Chondrocyte (in vitro differentiated cells): ENCODE data around the gene APOO. TPM values are rescaled to one million over a fixed set of nuclear protein-coding genes. Genes with fewer than 3 reads are reported as not detected.

Experiments used
- DNase-seq: peaks from one replicate; pipeline ENCODE4 v3.0.0; 2021; ENCODE audit warnings: mixed read lengths, low spot score
- H3K27ac Mint-ChIP-seq: one replicate; pipeline ENCODE4 v1.8.0; 2021; ENCODE audit warnings: mild to moderate bottlenecking, moderate library complexity, mixed read lengths; ENCODE audit not compliant: unreplicated experiment
- H3K27me3 Mint-ChIP-seq: 2 replicates; pipeline ENCODE4 v1.8.0; 2021; ENCODE audit warnings: low read depth, mixed read lengths
- H3K36me3 Mint-ChIP-seq: 2 replicates; pipeline ENCODE4 v1.8.0; 2021; ENCODE audit warnings: low read depth, mixed read lengths
- H3K4me1 Mint-ChIP-seq: 2 replicates; pipeline ENCODE4 v1.8.0; 2021; ENCODE audit warnings: low read depth, mild to moderate bottlenecking, mixed read lengths
- H3K4me3 Mint-ChIP-seq: one replicate; pipeline ENCODE4 v1.8.0; 2021; ENCODE audit warnings: mild to moderate bottlenecking, moderate library complexity, mixed read lengths; ENCODE audit not compliant: unreplicated experiment
- H3K9me3 Mint-ChIP-seq: 2 replicates; pipeline ENCODE4 v1.8.0; 2021; ENCODE audit warnings: low read depth, mixed read lengths
- CTCF ChIP-seq: fragments of 200-600 bp; sonication (generic); IDR thresholded peaks from 2 replicates; pipeline ENCODE4 v1.5.0; 2021; ENCODE audit warnings: antibody characterized with exemption, mild to moderate bottlenecking, moderate library complexity
- total RNA-seq: library from RNA; stranded (reverse); gene quantifications from 3 replicates; pipeline ENCODE4 v1.2.1, GENCODE V29; 2021

Gene APOO
- total RNA-seq, 1 donor from 2014 or later, result 29.1 TPM

GRCh38 chrX:23919706-23920320 is 12.1 kb upstream of the APOO start:
- Mint-ChIP-seq H3K36me3 (peaks cover 3% of the 10 kb centered on the region), H3K27me3 (no peaks in the 10 kb centered on the region), H3K4me1 (peaks cover 6% of the 10 kb centered on the region), H3K4me3 (no peak overlapping the region), H3K9me3 (peaks cover 10% of the 10 kb centered on the region), H3K27ac (peak overlapping the region; percentile 41)
- peak; percentile 73 for TF ChIP-seq CTCF
- no peak for DNase-seq

- Mint-ChIP-seq H3K4me3 (no peak overlapping the region), H3K27me3 (no peaks in the 10 kb centered on the region), H3K27ac (no peak overlapping the region), H3K9me3 (peaks cover 10% of the 10 kb centered on the region), H3K36me3 (peaks cover 3% of the 10 kb centered on the region), H3K4me1 (peaks cover 6% of the 10 kb centered on the region)
- no peak for DNase-seq
- no peak for TF ChIP-seq CTCF
Measured at GRCh38 chrX:23919148-23919547, 11.4 kb upstream of the APOO start.

- Mint-ChIP-seq H3K27me3 (no peaks in the 10 kb centered on the region), H3K9me3 (no peaks in the 10 kb centered on the region), H3K36me3 (no peaks in the 10 kb centered on the region), H3K4me3 (no peak overlapping the region), H3K27ac (no peak overlapping the region), H3K4me1 (peaks cover 13% of the 10 kb centered on the region)
- TF ChIP-seq CTCF, result no peak
- no peak for DNase-seq
Measured at GRCh38 chrX:23911126-23911835, 3.5 kb upstream of the APOO start.

GRCh38 chrX:23908219-23909004 is 674 bp upstream of the APOO start:
- no peaks in the 10 kb centered on the region for H3K9me3 Mint-ChIP-seq
- peak overlapping the region; percentile 80 for H3K4me3 Mint-ChIP-seq
- no peaks in the 10 kb centered on the region for H3K27me3 Mint-ChIP-seq
- no peak for DNase-seq
- peak overlapping the region; percentile 92 for H3K27ac Mint-ChIP-seq
- H3K36me3 Mint-ChIP-seq, result no peaks in the 10 kb centered on the region
- H3K4me1 Mint-ChIP-seq, result peaks cover 22% of the 10 kb centered on the region
- peak; percentile 38 for TF ChIP-seq CTCF

GRCh38 chrX:23907111-23907497 is 634 bp downstream of the APOO start:
- no peak for DNase-seq
- no peak for TF ChIP-seq CTCF
- H3K9me3 Mint-ChIP-seq, result no peaks in the 10 kb centered on the region
- H3K27ac Mint-ChIP-seq, result peak overlapping the region; percentile 92
- H3K36me3 Mint-ChIP-seq, result no peaks in the 10 kb centered on the region
- H3K27me3 Mint-ChIP-seq, result no peaks in the 10 kb centered on the region
- H3K4me1 Mint-ChIP-seq, result peaks cover 24% of the 10 kb centered on the region
- H3K4me3 Mint-ChIP-seq, result peak overlapping the region; percentile 80
